Measurements from ENCODE around the gene POTEB3. TPM values are rescaled to one million over a fixed set of nuclear protein-coding genes. Genes with fewer than 3 reads are reported as not detected.
"Not testable (repeated sequence)": the region's sequence is repeated elsewhere in the genome, so short reads cannot be mapped to it uniquely, and the experiment has no call there.

The POTEB3 gene
- not detected for total RNA-seq

- H3K4me1 Mint-ChIP-seq; H3K4me3 Mint-ChIP-seq; DNase-seq; H3K27me3 Mint-ChIP-seq; ATAC-seq; CTCF ChIA-PET; H3K9me3 Mint-ChIP-seq (ENCODE audit: low read depth); H3K27ac Mint-ChIP-seq; H3K36me3 Mint-ChIP-seq: not testable (repeated sequence)
Observed at GRCh38 chr15:21440399-21440798, at the start of gene POTEB3. Gene POTEB3 (minus strand): TSS chr15:21440499. CDS start chr15:21440011, 488 bp downstream.

DNA sequence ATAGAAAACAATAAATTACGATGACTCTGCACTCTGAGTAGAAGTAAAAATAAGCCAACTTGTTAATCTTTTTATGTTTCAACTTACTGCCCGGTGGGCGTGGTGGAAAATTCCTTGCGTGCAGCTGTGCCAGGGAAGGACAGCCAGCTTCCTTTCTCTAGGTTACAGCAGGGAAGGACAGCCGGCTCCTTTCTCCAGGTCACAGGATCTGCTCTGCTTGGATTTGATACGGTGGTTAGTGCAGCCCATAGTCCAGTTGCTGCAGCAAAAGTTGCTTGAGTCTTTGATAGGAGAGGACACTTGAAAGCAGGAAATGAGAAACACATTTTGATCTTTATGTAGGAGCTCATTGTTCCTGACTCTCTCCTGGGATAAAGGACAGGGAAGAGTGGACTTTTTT, 13.4 kb upstream of the POTEB3 start:
- H3K27ac Mint-ChIP-seq; H3K4me1 Mint-ChIP-seq; ATAC-seq; H3K36me3 Mint-ChIP-seq; H3K27me3 Mint-ChIP-seq; DNase-seq; H3K4me3 Mint-ChIP-seq; H3K9me3 Mint-ChIP-seq (ENCODE audit: low read depth); CTCF ChIA-PET: not testable (repeated sequence)

- H3K36me3 Mint-ChIP-seq; ATAC-seq; H3K27me3 Mint-ChIP-seq; H3K27ac Mint-ChIP-seq; H3K4me3 Mint-ChIP-seq; DNase-seq; H3K4me1 Mint-ChIP-seq; CTCF ChIA-PET; H3K9me3 Mint-ChIP-seq (ENCODE audit: low read depth): not testable (repeated sequence)
Observed at GRCh38 chr15:21451920-21452563, 11.7 kb upstream of the POTEB3 start.

- ATAC-seq; H3K36me3 Mint-ChIP-seq; H3K27me3 Mint-ChIP-seq; H3K4me3 Mint-ChIP-seq; H3K27ac Mint-ChIP-seq; DNase-seq; CTCF ChIA-PET; H3K4me1 Mint-ChIP-seq; H3K9me3 Mint-ChIP-seq (ENCODE audit: low read depth): not testable (repeated sequence)
Observed at GRCh38 chr15:21451487-21451886, 11.2 kb upstream of the POTEB3 start.

GRCh38 chr15:21407366-21407765, 32.9 kb downstream of the POTEB3 start:
- DNase-seq; H3K4me1 Mint-ChIP-seq; H3K9me3 Mint-ChIP-seq (ENCODE audit: low read depth); H3K27ac Mint-ChIP-seq; H3K36me3 Mint-ChIP-seq; H3K4me3 Mint-ChIP-seq; H3K27me3 Mint-ChIP-seq; ATAC-seq; CTCF ChIA-PET: not testable (repeated sequence)

GRCh38 chr15:21401531-21401930, 38.8 kb downstream of the POTEB3 start:
- H3K36me3 Mint-ChIP-seq; DNase-seq; H3K27me3 Mint-ChIP-seq; CTCF ChIA-PET; H3K4me3 Mint-ChIP-seq; H3K4me1 Mint-ChIP-seq; H3K9me3 Mint-ChIP-seq (ENCODE audit: low read depth); ATAC-seq; H3K27ac Mint-ChIP-seq: not testable (repeated sequence)

- H3K9me3 Mint-ChIP-seq (ENCODE audit: low read depth); H3K27ac Mint-ChIP-seq: not testable (repeated sequence)
Observed at GRCh38 chr15:21399111-21399510, 41.2 kb downstream of the POTEB3 start.

DNA sequence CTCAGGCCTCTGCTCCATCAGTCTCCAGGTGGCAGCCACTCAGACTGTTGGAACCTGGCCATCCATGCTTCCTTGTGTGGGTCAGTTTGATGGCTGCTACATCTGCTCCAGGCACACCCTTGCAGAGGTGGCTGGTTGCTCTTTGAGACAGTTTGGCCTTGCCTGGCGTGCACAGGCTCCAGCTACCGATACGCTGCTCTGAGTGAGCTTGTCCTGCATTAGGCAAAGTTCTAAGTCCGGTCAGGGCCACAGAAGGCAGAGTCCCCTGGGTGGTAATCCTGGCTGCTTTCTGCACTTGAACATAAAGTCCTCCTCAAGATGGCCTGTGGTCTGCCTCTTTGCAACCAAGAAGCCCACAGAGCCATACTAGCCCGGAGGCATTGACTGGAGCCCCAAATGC, 41.8 kb downstream of the POTEB3 start:
- CTCF ChIA-PET; ATAC-seq; H3K27me3 Mint-ChIP-seq; H3K9me3 Mint-ChIP-seq (ENCODE audit: low read depth); H3K4me3 Mint-ChIP-seq; H3K27ac Mint-ChIP-seq; DNase-seq; H3K4me1 Mint-ChIP-seq; H3K36me3 Mint-ChIP-seq: not testable (repeated sequence)

More at GRCh38 chr15:21399111-21399510, 41.2 kb downstream of the POTEB3 start:
- H3K4me1 Mint-ChIP-seq, H3K4me3 Mint-ChIP-seq, H3K36me3 Mint-ChIP-seq, CTCF ChIA-PET, DNase-seq, H3K27me3 Mint-ChIP-seq, ATAC-seq: not testable (repeated sequence)

- CTCF ChIA-PET; DNase-seq; H3K27ac Mint-ChIP-seq; H3K27me3 Mint-ChIP-seq; H3K36me3 Mint-ChIP-seq; H3K4me3 Mint-ChIP-seq; ATAC-seq; H3K4me1 Mint-ChIP-seq; H3K9me3 Mint-ChIP-seq (ENCODE audit: low read depth): not testable (repeated sequence)
Observed at GRCh38 chr15:21397656-21398055, 42.6 kb downstream of the POTEB3 start.

- H3K4me1 Mint-ChIP-seq; DNase-seq; H3K4me3 Mint-ChIP-seq; H3K36me3 Mint-ChIP-seq; CTCF ChIA-PET; H3K9me3 Mint-ChIP-seq (ENCODE audit: low read depth); ATAC-seq; H3K27ac Mint-ChIP-seq; H3K27me3 Mint-ChIP-seq: not testable (repeated sequence)
Observed at GRCh38 chr15:21397186-21397585, 43.1 kb downstream of the POTEB3 start.

DNA sequence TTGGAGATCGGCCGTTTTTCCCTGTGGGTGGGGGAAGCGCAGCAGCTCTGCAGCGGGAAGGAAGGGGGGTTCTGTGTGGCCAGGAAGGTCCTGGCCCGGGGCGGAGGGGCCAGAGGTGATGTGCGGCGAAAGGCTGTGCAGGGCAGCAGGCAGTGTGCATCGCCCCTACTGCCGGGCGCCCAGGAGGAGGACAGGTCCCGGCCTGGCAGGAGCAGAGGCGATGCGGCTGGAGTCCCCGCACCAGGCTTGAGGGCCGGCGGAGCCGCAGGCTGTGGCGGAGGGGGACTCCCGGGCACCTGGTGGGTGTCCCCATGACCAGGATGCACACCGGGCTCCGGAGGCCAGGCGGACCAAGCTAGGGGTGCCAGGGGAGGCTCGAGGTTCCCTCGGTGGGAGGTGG, 54.3 kb downstream of the POTEB3 start:
- H3K27ac Mint-ChIP-seq; DNase-seq; CTCF ChIA-PET; H3K9me3 Mint-ChIP-seq (ENCODE audit: low read depth); ATAC-seq; H3K36me3 Mint-ChIP-seq; H3K4me1 Mint-ChIP-seq; H3K4me3 Mint-ChIP-seq; H3K27me3 Mint-ChIP-seq: not testable (repeated sequence)

DNA sequence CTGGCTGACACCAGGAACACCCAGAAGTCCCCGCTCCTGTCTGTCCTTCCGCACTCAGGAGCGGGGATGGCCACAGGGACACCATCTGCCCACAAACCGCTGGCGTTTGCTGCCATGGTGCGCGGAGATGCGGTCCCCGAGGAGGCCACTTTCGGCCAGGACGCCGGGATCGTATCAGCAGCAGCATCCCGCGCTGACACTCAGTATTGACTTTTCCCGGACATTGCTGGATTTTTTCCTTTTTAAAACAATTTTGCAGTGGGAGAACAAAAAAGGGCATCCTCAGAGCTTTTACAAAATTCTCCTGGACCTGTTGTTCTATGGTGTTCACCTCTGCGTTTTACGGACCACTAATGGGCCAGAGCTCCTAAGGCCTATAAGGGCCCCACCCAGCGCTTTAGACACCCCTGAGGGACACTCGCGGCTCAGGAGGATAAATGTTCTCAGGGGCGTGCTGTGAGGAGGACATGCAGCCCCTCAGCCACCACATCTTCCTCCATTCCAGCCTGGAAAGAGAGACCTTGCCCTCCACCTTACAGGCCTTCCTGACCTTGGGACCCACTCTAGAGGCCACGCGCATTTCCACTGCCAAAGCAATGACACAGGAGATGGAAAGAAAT, 56.3 kb downstream of the POTEB3 start:
- H3K9me3 Mint-ChIP-seq (ENCODE audit: low read depth); H3K4me1 Mint-ChIP-seq; CTCF ChIA-PET; ATAC-seq; DNase-seq; H3K27ac Mint-ChIP-seq; H3K4me3 Mint-ChIP-seq; H3K27me3 Mint-ChIP-seq; H3K36me3 Mint-ChIP-seq: not testable (repeated sequence)

- H3K9me3 Mint-ChIP-seq (ENCODE audit: low read depth); DNase-seq; CTCF ChIA-PET; ATAC-seq; H3K4me1 Mint-ChIP-seq; H3K27ac Mint-ChIP-seq; H3K27me3 Mint-ChIP-seq; H3K36me3 Mint-ChIP-seq; H3K4me3 Mint-ChIP-seq: not testable (repeated sequence)
Observed at GRCh38 chr15:21373682-21374081, 66.6 kb downstream of the POTEB3 start.

DNA sequence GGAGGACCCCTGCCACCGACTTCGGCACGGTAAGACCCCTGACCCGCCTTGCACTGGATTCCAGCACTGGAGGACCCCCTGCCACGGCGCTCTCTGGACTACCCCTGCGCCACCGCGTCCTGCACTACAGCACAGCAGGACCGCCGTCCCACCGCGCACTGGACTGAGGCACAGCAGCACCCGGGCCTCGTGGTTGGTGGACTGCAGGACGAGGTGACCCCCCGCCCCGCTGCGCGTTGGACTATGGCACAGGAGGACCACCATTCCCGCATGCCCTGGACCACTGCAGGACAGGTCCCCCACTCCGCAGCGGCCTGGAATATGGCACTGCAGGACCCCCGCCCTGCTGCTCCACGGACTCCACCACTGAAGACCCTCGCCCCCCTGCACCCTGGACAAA, 71.1 kb downstream of the POTEB3 start:
- DNase-seq; H3K9me3 Mint-ChIP-seq (ENCODE audit: low read depth); ATAC-seq; H3K27me3 Mint-ChIP-seq; H3K36me3 Mint-ChIP-seq; H3K4me3 Mint-ChIP-seq; H3K4me1 Mint-ChIP-seq; CTCF ChIA-PET; H3K27ac Mint-ChIP-seq: not testable (repeated sequence)

Measured in activated CD8-positive, alpha-beta memory T cell treated with anti-CD3 and anti-CD28 coated beads, Interleukin-2, amount 10 ng/mL, durations not matched to agents 7 days and 5 days (primary cell).